Hypothalamus (tissue), 51 donors: ENCODE data around the gene DNMBP.
"Not testable (repeated sequence)": the region's sequence is repeated elsewhere in the genome, so short reads cannot be mapped to it uniquely, and the experiment has no call there.

Source experiments
- DNase-seq, 51 donors: peaks; one replicate each; lab custom pipeline; 2025; lab: John Stamatoyannopoulos, UW

DNMBP gene

DNA sequence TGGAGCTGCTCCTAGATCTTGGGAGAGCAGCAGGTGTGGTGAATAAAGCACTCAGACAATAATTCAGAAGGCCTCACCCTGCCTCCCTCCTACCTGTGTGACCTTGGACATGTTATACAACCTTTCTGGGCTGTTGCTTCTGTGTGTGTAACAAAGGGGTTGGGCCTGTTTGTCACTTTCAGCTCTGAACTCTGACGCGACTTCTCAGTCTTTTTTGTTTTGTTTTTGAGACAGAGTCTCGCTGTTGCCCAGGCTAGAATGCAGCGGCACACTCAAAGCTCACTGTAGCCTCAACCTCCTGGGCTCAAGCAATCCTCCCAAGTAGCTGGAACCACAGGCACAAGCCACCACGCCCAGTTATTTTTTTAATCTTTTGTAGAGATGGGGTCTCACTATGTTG is 89.3 kb downstream of the DNMBP start:
- DNase-seq, result no peak

DNA sequence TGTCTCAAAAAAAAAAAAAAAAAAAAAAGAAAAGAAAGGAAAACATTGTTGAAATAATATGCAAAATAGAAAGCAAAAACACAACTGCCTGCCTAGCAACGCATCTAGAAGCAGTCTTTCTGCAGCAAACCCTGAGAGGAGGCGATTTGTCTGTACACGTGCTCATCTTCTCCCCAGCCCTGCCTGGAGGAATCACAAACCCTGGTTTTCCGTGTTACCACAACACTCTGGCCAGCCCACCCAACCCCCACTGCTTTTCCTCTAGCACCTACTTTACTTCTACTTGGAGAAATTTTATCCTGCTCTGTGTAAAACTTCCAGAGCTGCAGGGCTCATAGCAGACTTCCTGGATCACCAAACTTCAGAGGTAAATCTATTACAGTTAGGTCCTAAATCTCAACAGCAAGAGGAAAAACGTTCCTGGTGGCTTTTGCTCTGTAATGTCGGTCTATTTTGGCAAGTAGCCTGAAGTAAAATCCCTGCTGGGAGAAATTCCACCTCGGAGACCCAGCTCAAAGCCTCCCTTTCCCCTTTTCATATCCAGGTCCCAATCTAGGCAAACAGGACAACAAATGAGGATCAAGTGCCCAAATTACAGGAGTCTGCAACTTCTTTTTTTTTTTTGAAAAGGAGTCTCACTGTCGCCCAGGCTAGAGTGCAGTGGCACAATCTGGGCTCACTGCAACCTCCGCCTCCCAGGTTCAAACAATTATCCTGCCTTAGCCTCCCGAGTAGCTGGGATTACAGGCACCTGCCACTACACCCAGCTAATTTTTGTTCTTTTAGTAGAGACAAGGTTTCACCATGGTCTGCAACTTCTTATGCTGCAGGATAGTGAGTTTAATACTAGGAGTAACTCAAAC is 91.6 kb downstream of the DNMBP start:
- peak in 22 of 51 donors; percentile 2 to 43 (median 10) for DNase-seq

DNA sequence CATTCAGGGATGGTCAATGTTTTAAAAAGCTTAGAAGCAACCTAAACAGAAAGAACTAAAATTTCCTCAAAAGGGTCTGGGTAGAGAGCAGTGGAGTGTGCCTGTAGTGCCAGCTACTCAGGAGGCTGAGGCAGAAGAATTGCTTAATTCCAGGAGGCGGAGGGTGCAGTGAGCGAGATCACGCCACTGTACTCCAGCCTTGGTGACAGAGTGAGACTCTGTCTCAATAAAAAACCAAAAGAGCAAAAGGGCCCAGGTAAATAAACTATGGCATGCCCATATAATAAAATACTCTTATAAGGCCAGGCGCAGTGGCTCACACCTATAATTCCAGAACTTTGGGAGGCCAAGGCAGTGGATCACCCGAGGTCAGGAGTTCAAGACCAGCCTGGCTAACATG is 93.0 kb downstream of the DNMBP start:
- no peak for DNase-seq

DNA sequence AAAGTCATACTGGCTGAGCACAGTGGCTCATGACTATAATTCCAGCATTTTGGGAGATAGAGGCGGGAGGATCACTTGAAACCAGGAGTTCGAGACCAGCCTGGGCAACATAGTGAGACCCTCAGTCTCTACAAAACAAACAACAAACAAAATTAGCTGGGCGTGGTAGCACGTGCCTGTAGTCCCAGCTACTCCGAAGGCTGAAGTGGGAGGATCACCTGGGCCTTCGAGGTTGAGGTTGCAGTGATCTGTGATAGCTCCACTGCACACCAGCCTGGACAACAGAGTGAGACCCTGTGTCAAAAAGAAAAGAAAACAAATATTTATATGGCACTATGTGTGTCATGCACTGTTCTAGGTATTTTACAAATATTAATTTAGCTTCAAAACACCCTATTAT is 94.3 kb downstream of the DNMBP start:
- DNase-seq, result no peak

DNA sequence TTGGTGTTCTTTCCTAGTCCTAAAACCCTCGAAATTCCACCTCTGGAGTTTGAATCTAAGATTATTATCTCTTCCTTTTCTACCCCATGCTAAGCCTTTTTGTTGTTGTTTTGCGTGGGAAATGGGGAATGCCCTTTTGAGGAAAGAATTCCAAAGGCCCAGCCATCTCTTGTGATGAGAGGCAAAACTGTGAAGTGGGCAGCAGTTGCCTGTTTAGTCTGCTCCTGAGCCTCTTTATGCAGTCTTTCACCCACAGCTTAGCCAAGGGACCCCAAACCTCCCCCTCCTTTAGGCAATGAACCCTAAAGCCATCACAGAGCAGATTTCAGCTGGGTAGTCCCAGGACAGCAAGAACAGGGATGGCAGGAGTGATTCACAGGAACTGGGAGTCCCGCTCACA is 95.5 kb downstream of the DNMBP start:
- no peak for DNase-seq

DNA sequence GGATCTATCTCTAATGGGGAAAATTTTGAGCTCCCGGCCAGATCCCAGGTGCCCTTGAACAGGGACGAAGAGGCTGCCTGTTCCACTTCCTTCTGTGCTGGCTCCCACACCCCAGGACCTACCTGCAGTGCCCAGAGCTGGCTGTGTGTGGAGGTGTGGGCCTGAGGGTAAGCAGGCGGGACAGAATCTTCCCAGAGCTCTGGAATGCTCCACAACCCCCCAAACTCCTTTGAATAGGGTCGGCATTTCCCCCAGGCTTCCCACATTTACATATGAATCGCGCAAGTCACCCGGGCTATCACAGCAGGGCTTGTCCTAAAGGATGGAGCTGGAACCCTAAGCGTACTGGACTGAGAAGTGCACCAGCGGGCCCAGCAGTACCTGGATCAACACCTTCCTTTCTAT is 95.9 kb downstream of the DNMBP start:
- DNase-seq, result peak in 1 of 51 donors; percentile 10

DNA sequence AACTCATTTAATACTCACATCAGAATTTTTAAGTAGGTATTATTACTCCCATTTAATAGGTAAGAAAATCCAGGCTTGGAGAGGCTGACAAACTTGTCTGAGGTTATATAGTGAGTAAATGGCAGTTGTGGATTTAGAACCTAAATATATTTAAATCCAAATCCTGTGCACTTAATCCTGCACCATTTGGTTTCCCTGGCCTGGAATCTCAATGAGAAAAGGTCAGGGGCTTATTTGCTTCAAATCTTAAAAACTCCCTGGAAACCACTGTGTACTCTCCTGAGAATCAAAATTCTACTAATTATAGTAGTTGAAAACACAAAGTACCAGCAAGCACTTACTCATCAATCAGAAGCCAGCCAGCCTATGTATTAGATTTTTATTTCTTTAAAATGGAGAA is 97.7 kb downstream of the DNMBP start:
- DNase-seq, result no peak

DNA sequence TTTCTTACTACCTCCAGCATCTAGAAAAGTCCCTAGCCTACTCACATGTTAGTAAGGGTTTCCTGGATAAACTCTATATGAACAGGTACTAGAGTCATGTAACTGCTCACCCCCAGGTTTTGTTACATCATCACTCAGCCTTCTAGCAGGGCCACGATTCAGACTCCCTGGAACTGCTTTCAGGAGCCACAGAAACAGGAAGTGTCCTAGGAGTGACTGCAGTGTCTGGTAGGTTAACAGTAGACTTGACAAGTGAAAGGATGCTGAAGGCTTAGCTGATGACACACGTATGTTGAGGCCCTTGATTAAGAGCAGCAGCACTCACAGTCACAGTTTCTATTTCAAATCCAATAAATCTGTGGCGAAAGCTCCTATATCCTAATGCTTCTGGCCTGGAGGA is 101.2 kb downstream of the DNMBP start:
- no peak for DNase-seq

DNA sequence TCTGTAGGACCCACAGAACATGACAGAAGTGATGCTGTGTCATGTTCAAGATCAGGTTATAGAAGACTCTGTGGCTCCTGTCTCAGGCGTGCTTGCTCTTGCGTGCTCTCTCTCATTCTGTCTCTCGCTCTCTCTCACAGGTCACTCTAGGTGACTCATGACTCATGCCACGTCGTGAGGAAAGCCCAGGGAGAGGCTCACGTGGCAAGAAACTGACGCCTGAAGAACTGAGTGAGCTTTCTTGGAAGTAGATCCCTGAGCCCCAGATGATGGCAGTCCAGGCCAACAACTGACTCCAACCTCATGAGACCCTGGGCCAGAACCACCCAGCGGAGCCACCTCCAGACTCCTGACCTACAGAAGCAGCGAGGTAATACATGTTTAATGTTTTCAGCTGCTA is 103.3 kb downstream of the DNMBP start:
- peak in 6 of 51 donors; percentile 3 to 46 (median 6) for DNase-seq

DNA sequence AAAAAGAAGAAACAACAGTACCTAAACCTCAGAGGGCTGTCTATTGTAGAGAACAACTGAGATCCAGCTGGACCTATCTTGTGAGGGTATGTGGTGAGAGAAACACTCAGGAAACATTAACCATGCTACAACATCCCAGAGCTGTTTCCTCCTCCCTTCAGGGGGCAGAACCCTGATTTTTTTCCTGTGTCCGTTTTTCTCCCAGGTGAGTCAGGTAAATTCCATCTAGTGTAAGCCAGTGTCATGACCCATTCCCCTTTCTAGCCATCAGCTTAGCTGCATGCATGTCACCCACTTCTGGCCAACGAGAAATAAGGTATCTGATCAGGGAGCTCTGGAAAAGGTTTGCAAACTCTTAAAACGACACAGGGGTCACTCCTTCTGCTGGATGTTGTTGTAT is 103.8 kb downstream of the DNMBP start:
- no peak for DNase-seq

DNA sequence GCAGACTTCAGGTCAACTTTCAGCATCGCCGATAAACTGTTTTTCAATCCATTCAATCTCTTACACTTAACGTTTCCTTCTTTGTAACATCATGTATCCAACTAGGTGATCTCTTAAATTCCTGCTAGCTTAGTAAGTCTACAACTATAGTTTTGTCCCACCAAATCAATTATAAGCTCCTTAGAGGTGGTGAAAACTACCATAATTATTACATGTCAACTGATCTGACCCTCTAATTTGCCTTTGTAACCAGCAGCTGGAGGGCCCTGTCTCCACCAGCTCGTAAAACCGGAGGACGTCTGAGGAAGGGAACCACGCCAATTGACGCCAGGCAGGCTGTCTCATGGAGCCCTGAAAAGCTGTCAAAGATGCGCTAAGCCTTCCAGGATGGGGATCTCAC is 113.9 kb downstream of the DNMBP start:
- DNase-seq, result no peak

DNA sequence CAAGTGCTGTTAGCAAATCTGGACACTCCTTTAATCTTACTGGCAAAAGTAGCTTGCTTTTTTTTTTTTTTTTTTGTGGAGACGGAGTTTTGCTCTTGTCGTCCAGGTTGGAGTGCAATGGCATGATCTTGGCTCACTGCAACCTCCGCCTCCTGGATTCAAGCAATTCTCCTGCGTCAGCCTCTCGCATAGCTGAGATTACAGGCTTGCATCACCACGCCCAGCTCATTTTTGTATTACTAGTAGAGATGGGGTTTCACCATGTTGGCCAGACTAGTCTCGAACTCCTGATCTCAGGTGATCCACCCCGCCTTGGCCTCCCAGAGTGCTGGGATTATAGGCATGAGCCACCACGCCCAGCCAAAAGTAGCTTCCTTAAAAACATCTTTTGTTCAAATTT is 114.7 kb downstream of the DNMBP start:
- DNase-seq, result not testable (repeated sequence)

DNA sequence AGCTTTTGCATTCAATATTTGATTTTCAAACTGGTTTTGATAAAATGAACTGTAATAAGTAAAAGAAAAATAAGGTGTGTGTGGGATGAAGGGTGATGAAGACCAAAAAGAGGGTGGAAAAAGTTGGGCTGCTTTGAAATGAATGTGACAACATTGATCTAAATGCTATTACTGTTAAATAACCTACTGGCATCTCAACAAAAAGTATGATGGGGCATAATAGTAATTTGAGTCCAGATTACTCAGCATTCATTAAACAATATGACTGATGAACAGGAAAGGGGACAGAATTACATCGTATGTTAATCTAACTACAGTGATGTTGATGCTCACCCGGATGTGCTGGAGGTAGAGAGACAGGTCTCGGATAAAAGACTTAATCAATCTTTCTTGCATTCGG is 115.1 kb downstream of the DNMBP start:
- DNase-seq, result no peak

DNA sequence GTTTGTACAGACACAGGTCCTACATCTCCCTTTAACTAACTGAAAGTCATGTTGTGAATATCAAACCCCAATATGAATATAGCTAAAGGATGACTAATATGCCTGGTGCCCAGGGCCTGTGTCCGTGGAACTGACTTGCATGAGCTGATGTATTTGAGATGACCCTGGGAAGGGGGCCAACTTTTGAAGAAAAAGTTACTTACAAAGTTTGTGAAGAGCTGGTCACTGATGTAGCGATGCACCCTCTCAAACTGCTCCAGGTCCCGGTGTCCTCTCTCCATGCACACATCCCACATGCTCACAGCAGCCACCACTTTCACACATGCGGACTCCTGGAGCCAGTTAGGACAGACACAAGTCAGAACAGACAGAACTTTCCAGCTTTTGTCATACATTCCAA is 121.1 kb downstream of the DNMBP start:
- no peak for DNase-seq

DNA sequence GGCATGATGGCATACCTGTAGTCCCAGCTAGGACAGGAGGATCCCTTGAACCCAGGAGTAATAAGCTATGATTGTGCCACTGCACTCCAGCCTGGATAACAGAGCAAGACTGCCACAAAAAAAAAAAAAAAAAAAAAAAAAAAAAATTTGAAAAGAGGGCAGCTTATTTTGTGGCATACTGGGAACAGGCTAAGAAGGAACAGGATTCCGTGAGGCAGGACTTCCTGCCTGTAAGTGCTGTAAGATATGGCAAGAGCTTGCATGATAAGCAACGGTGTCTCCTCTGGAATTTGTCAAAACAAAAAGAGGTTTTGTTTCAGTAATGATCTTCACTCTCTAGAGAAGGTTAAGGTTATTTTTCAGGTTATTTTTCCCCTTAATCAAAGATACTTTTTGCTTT is 126.2 kb downstream of the DNMBP start:
- DNase-seq, result no peak

DNA sequence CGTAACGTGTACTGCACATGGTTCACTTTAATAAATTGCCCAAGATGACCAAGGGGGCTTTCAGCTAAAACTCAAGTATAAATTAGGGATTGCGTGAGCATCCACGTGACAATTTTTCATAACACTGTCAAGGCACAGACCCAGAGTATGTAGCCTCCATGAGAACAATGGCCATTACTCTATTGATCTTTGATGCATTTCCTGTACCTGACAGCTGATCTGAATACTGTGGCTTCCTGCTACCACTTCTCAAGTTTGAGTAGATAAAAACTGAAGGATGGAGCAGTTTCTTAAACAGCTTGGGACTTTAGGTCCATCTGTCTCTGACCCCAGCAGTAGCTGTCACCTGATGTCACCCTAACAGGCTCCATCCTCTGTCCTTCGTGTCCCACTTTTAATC is 128.4 kb downstream of the DNMBP start:
- no peak for DNase-seq

DNA sequence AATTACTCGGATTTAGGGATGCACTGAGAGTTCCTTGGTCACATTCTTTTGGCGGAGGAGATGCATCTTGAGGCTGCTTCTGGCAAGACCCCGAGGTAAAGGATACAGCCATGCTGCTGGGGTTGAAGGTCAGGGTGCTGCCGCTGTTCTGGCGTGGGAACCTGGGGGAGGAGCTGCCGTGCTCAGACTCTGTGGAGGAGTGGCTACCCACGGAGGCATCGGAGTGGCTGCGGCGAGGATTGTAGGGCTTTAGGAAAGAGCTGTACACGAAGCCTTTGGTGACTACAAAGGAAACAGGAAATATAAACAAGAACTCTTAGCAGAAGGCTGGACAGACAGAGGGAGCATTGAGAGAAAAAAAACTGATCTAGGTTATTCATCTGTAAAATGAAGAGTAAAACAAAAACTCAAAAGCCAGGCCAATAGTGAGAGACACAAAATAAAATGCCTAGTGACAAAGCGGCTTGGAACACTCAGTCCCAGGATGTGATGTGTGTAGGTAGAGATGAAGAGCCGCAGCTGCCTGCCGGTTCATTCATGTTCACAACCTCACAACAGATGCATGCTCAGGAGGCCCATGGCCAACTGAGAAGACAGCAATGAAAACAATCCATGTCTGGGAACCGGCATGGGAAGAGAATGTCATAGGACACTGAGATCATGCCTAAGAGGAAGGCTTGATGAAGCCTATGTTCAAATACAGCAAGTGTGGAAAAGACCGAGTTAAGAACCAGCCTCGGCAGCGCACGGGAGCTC is 129.5 kb downstream of the DNMBP start:
- DNase-seq, result peak in 1 of 51 donors; percentile 4

DNA sequence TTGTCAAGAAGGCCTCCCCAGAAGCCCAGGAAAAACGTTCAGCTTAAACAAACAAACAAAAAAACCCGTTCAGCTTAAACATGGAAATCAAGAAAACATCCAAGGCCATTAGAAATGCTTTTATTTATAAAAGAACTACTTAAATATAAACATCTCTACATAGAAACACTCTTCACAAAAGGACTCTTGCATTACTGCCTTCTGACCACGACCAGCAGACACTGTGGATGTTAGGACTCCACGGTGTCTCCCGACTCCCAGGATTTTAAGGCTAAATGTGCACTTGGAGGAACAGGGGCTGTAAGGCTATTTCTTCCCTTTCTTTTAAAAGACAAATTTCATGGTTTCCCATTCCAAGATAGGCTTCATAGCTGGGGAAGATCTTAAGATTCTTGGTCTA is 134.3 kb downstream of the DNMBP start:
- no peak for DNase-seq

DNA sequence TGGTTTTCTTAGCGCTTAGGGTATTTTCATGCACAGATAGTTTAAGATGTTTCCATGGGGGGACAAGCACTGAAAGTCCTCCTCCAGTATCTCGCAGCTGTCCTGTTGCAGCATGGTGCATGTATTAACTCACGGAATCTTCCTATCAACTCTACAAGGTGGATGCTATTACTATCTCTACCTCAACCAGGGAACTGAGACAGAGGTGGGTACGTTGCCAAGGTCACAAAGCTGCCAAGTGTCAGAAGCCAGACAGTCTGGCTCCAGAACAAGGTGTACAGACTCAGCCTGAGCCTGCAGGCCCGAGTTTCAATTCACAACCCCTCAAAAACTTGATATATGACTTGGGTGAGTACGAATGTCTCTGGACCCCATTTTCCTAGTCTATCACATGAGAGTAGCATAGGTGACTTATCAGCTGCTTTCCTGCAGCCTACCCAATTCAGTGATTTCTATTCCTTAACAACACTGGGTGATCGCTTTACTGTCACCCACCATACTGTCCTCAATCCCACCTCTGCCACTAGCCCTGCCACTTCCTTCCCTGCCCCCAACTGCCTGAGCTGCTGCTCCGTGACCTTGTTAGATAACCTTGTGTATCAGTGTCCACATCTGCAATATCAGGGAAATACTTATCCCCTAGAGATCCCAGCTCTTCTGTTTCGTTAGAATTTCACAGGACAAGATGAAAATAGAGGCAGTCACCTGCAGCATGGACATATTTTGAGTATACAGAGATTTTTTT is 135.2 kb downstream of the DNMBP start:
- DNase-seq, result no peak

DNA sequence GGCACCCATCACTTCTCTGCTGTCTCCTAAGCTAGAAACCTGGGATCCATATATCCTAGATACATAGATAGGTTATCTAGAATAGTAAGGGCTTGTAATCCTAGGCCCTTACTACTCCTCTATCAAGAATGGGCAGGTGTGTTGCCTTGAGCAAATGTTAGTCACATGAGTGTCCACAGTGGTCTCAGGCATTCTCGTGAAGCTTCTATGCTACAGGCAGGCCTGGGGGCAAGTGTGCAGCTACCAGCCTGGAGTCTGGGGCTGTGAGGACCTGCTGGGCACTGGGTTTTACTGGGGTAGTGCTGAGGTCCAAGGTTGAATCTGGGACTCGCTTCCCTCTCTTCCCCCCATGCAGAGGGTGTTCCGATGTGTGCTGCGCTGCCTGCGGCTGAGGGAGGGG is 135.9 kb downstream of the DNMBP start:
- DNase-seq, result no peak

DNA sequence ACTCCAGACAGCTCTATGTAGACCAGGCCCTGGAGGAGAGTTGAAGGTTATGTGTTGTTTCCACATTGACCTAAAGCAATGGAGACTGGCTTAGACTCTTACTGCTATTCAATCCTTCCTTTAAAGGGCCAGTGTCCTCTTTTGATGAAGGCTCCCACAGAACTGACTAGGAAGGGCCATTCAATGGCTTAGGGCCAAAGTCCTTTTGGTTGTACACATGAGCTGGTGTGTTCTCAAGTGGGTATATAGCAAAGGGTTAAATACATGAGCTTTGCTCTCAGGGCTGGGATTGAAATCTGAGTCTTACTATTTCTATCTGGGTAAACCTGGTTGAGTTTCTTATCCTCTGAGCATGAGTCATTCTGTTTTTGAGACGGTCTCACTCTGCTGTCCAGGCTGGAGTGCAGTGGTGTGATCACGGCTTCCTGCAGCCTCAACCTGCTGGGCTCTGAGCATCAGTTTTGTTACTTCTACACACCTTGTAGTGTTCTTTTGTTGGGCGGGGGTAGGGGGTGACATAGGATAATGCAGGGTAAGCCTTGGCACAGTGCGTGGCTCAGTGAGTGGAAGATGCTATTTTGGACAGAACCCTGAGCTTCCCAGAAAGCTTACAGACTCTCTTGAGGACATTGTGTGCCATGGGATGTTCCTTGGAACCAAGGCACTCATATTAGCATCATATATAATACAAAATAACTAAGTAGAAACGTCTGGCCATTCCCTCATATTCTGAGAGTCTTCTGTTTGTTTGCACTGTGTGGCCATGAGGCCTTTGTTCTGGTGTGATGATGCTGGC is 137.2 kb downstream of the DNMBP start:
- no peak for DNase-seq
